DOHH2 (cell line): ENCODE results near the gene RASGRP4.

Experiments
- EZH2phosphoT487 ChIP-seq: fragments of 200-600 bp; sonication (generic); IDR thresholded peaks from 2 replicates; pipeline ENCODE4 v1.6.1; 2017; ENCODE audit warnings: borderline replicate concordance, mild to moderate bottlenecking, antibody characterized with exemption, low read length, moderate library complexity, mixed read lengths
- TF ChIP-seq, protein P1 (sequence below): fragments of 200-600 bp; sonication (generic); IDR thresholded peaks from one replicate; pipeline ENCODE4 v1.5.1; 2014; ENCODE audit warnings: antibody characterized with exemption, mild to moderate bottlenecking, low read depth, low read length; ENCODE audit not compliant: poor library complexity, severe bottlenecking

DNA sequence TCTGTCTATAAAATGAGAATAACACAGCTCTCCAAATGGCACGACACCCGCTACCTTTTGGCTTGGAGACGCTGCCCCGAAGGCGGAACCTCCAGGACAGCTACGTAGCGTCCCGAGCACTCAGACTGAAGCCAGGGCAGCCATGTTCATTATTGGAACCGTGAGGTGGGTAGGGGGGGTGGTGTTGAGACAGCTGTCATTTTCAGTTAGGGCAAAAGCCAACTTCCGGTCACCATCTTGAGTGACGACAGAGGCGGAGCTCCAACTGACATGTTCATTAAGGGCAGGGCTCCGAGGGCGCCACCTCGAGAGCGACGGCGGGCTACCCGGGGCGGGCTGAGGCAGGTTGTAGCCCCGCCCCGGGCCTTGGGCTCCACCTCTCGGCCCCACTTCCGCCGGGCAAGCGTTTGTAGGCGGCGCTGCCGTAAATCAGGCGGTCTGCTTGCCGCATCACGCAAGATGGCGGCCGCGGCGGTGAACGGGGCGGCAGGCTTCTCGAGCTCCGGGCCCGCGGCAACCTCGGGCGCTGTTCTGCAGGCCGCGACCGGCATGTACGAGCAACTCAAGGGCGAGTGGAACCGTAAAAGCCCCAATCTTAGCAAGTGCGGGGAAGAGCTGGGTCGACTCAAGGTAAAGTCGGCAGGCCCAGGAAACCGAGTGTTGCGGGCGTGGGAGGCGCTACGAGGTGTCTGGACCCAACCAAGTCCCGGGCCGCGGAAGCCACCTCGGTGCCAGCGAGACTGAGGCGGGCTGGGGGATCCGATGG is 51.5 kb downstream of the RASGRP4 start, which contains the start of gene PSMD8:
- TF ChIP-seq, protein P1, sequence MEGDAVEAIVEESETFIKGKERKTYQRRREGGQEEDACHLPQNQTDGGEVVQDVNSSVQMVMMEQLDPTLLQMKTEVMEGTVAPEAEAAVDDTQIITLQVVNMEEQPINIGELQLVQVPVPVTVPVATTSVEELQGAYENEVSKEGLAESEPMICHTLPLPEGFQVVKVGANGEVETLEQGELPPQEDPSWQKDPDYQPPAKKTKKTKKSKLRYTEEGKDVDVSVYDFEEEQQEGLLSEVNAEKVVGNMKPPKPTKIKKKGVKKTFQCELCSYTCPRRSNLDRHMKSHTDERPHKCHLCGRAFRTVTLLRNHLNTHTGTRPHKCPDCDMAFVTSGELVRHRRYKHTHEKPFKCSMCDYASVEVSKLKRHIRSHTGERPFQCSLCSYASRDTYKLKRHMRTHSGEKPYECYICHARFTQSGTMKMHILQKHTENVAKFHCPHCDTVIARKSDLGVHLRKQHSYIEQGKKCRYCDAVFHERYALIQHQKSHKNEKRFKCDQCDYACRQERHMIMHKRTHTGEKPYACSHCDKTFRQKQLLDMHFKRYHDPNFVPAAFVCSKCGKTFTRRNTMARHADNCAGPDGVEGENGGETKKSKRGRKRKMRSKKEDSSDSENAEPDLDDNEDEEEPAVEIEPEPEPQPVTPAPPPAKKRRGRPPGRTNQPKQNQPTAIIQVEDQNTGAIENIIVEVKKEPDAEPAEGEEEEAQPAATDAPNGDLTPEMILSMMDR = peak; percentile 41
- TF ChIP-seq EZH2phosphoT487 = no peak
